HG02798 (cell line): ENCODE measurements around the gene PLEKHG4.

Experiments
- ATAC-seq: cut with Tn5 transposase; IDR thresholded peaks from one replicate; pipeline ENCODE4 v1.9.1; 2021; ENCODE audit warnings: mild to moderate bottlenecking; ENCODE audit not compliant: unreplicated experiment, poor library complexity

The PLEKHG4 gene

DNA sequence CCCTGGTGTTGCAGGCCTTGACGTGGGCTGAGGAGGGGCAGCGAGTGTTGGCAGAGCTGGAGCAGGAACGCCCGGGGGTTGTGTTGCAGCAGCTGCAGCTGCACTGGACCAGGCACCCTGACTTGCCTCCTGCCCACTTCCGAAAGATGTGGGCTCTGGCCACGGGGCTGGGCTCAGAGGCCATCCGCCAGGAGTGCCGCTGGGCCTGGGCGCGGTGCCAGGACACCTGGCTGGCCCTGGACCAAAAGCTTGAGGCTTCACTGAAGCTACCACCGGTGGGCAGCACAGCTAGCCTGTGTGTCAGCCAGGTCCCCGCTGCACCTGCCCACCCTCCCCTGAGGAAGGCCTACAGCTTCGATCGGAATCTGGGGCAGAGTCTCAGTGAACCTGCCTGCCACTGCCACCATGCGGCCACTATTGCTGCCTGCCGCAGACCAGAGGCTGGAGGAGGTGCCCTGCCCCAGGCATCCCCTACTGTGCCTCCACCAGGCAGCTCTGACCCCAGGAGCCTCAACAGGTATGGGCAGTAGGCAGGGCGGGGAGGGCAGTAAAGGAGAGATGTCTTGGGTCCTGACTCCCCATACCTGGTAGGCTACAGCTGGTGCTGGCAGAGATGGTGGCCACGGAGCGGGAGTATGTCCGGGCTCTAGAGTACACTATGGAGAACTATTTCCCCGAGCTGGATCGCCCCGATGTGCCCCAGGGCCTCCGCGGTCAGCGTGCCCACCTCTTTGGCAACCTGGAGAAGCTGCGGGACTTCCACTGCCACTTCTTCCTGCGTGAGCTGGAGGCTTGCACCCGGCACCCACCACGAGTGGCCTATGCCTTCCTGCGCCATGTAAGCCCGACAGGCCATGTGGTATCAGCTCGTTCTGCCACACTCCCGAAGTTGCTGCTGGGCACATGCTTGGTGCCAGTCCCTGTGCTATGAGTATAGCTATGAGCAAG lies 5.6 kb downstream of the PLEKHG4 start:
- no peak for ATAC-seq

DNA sequence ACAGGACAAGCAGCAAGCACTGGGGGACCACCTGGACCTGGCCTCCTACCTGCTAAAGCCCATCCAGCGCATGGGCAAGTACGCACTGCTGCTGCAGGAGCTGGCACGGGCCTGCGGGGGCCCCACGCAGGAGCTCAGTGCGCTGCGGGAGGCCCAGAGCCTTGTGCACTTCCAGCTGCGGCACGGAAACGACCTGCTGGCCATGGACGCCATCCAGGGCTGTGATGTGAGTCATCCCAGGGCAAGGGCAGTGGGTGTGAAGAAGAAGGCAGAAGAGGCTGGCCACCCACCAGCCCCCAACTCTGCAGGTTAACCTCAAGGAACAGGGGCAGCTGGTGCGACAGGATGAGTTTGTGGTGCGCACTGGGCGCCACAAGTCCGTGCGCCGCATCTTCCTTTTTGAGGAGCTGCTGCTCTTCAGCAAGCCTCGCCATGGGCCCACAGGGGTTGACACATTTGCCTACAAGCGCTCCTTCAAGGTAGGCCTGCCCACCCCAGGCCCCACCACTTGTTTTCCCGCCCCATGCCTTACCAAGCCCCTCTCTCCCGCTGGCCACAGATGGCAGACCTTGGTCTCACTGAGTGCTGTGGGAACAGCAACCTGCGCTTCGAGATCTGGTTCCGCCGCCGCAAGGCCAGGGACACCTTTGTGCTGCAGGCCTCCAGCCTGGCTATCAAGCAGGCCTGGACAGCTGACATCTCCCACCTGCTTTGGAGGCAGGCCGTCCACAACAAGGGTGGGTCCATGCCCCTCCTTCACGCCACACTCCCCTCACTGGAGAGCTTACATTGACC lies 7.3 kb downstream of the PLEKHG4 start:
- ATAC-seq, result no peak

DNA sequence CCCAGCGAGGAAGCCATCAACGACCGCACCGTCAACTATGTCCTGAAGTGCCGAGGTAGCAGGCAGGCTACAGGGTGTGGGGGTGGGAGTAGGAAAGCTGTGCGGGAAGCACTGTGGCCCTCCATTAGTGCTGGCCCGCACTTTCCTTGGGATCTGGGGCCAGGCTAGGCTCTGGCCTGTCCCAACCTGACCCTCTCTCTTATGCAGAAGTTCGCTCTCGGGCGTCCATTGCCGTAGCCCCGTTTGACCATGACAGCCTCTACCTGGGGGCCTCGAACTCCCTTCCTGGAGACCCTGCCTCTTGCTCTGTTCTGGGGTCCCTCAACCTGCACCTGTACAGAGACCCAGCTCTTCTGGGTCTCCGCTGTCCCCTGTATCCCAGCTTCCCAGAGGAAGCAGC lies 8.6 kb downstream of the PLEKHG4 start:
- no peak for ATAC-seq

DNA sequence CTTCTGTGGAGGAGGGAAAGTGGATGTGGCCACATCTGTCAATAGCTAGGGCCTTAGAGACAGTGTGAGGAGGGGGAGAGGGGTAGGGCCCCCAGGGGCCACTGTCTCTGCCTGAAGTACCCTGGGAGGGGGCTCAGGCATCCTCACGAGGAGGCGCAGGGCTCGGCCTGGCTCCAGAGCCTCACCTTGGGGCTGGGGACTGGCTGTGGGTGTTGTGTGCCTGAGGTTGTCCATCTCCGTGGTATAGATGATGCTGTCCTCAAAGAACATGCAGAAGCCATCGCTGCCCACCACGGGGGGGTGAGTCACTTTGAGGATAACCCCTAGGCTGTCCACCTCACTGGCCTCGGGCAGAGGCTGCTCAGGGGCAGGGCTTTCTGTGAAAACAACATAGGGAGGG lies 12.1 kb downstream of the PLEKHG4 start:
- ATAC-seq, result no peak

DNA sequence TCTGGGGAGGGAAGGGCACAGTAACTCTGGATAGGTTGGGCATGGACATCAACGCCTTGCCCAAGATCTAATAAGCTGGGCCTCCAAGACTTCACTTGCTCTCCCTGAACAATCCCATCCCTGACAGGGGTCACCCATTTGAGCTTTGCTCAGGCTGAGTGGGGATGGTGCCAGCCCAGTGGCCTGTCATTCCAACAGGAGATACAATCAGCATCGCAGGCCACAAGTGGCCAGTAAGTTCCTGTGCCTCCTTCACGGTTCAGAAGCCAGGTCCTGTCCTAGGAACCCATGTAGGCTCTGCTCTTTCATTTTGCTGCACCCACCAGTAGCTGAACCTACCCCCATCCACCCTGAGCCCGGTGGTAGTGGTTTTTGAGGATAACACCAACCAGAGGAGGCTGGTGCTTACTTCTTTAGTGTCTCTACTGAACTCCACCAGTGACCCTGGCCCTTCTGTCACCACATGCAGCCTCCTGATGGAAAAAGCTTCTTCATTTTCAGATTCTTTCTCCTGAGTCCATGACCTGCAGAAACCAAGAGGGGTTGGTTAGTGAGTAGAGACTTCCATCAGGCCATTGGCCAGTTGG lies 14.9 kb downstream of the PLEKHG4 start:
- no peak for ATAC-seq

DNA sequence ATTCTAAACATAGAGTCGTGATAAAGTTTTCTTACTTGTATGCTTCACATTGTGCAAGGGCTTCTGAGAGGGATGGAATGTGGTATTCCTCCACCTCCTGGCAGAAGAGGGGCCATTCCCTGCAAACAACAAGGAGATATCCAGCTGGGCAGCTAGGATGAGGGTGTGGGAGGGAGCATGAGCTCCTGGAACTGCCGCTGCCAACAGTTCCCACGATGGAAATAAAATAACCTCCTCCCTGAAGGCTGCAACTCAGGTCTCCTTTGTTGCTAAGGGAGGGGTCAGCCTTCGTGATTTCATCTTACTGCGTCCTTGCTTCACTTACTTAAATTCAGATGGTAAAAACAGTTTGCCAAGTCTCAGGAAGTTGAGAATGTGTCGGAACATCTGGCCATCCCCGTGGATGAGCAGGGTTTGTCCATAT lies 15.6 kb downstream of the PLEKHG4 start:
- ATAC-seq, result no peak

DNA sequence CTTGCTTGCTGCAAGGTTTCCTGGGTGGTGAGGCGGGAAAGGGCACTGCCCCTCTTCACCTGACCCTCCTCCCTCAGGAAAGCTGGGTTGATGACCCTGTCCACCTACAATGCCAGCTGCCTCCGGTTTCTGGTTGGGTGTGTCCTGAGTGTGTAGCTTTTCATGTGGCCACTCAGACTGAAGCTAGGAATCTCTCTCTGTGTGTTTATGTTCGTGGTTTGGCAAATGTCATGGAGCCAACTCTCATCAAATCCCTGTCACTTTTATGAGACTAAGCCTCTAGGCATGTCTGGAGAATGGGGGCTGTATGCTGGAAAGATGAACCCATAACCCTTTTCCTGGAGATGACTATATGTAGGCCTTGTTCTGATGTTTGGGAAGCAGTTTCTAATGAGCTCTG lies 17.1 kb downstream of the PLEKHG4 start:
- no peak for ATAC-seq

DNA sequence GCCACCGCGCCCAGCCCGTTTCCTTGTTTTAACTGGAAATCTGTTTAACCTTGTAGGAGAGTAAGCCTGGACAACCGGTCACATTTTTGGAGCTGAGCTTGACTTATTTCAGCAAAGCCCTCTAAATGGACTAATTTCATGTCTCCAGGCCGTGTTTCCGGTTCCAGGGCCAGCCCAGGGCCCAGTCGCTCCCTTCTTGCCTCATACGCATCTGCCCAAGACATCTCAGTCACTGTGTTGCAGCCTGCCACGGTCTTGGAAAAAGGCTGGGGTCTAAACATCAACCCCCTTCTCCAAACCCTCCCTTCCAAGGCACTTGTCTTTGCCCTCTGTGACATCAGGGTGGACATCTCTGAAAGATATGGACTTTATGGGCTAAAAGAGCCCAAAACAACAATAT lies 18.9 kb downstream of the PLEKHG4 start:
- ATAC-seq, result no peak

DNA sequence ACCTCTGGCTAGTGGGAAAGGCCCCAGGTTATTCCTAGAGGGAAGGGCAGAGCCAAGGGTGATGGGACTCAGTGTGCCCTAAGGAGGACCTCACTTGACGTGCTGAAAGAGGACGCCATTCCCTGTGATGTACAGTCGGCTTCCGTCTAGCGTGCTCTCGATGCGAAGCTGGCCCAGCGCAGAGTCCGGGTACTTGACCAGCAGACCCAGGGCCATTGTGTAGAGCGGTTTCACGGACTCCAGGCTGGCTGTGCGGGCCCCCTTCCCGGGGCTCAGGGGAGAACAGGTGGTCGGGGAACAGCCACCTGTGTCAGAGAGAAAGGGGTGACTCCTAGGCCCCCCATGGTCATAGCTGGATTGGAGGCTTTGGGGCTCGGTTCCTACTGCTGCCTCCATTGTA lies 19.9 kb downstream of the PLEKHG4 start:
- ATAC-seq, result no peak

DNA sequence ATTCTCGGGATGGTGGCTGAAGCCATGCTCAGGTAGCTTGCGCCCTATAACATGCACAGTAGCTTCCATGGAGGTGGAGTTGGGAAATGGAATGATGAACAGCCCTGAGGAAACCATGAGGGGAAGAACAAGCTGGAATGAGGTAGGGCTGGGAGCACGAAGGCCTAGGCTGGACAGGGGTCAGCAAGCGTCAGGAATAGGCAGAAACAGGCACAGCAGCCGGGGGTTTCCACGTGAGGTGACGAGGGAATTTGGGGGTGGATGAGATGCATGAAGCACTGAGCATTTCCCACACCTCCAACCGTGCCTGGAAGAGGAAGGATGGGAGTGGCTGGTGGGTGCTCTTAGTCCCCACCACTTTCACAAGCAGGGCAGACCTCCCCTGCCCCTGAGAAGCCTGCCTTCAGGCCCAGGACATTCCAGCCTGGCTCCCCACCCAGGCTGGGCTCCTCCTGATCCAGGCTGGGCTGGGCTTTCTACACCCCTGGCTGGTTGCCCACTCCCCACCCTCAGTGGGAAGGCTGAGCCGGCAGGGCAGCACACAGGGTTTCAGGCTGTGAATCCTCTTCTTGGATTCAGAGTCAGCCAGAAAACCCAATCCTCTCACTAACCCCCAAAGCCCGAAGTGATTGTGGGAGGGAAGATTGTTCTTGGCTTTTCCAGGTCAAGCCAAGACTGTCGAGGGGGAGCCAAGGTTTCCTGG lies 21.9 kb downstream of the PLEKHG4 start:
- ATAC-seq, result no peak

DNA sequence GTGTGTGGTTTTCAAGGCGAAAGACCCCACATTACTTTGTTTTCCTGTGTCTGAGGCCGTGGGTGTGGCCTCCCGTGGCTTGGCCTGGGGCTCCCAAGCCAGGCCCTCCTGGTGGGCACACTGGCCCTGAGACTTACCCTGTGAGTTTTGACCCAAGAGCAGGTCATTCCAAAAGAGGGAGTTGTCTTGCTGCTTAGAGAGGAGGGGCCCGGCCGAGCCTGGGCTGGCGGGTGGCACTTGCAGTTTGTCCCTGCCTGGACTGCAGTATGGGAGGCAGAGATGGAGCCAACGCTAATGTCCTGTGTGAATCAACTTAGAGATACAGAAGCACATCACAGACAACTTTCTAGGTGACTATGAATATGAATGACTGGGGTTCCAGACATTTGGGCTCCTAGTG lies 22.7 kb downstream of the PLEKHG4 start:
- no peak for ATAC-seq

DNA sequence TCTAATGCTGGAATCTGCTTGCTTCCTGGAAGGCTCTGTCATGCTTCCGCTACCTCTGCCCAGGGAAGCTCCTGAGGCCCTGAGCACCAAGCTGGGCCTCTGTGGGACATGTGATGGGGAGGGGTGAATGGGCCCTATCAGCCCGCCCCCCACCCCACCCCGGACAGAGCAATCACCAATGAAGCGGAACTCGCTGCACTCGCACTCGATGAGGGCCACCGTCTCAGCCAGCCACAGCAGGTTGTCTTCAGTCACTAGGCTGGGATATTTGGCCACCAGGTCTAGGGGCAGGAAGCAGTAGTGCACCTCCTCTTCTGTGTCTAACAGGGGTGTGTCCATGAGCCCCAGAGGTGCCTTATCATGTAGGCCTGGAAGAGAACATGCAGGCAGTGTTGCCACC lies 23.6 kb downstream of the PLEKHG4 start:
- ATAC-seq, result no peak

DNA sequence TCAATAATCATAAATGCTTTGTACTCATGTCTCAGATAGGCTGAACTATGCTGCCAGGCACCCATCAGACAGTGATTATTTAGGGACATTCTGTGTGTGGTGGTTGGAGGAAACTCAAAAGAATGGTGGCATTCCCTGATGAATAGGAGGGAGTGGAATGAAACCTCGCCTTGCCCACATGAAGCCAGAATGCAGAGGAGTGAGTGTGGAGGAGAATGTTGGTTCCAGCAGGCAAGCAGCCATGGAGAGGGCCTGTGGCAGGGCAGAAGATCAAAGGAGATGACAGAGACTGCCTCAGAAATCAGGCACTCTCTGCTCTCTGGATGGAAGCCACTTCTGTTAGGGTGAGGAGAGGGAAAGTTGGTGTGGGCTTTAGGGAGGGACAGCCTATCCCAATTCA lies 24.7 kb downstream of the PLEKHG4 start:
- no peak for ATAC-seq

DNA sequence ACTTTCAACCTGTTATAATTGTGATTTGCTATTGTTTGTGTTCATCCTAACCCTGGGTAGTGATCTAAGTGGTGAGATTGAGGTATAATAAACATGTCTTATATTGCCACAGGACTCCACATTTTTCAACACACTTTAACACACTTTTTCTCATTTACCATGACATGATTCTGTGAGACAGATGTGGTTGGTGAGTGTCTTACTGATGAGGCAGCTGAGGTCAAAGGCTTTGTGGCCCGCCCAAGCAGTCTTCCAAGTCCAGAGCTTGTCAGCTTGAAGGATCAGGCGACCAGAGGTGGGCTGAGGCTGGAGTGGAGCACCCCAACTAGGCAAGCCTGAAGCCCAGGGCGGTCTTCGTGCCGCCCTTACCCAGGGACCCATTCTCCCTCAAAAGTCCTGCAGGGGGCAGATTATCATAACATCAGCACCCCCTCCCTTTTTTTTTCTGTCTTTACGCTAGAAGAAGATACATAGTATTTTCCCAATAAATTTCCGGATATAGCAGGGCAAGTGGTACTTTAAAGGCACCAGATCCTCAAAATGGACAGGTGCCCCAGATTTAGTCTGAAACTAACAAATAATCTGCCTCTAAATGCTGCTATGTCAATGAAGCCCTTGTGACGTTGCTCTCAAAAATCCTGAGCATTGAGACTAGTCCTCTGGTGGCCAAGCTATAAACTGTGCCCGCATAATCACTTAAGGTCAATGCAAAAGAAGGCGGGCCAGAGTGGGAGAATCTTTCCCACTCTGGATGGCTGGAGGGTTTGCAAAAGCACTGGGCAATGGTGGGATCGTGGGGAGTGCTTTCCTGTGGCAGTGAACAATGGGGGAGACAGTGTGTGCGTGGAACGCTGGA lies 26.1 kb downstream of the PLEKHG4 start:
- ATAC-seq, result no peak

DNA sequence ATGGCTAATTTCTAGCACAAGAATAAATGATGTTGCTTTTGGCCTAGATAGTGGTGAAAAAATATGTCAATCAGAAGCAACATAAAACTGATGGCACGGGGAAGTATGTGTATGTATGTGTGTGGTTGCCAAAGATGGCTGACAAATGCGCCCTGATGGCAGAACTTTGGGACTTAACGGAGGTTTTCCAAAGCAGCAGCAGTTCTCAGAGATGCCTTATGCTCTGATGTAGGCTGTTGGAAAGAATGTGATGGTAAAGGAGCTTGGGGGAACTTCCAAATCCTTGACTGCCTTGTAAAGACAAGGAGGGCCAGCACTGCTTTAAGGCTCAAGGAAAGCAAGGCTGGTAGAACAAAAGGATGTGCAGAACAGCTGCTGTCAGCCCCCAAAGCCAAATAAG lies 31.2 kb downstream of the PLEKHG4 start:
- no peak for ATAC-seq

DNA sequence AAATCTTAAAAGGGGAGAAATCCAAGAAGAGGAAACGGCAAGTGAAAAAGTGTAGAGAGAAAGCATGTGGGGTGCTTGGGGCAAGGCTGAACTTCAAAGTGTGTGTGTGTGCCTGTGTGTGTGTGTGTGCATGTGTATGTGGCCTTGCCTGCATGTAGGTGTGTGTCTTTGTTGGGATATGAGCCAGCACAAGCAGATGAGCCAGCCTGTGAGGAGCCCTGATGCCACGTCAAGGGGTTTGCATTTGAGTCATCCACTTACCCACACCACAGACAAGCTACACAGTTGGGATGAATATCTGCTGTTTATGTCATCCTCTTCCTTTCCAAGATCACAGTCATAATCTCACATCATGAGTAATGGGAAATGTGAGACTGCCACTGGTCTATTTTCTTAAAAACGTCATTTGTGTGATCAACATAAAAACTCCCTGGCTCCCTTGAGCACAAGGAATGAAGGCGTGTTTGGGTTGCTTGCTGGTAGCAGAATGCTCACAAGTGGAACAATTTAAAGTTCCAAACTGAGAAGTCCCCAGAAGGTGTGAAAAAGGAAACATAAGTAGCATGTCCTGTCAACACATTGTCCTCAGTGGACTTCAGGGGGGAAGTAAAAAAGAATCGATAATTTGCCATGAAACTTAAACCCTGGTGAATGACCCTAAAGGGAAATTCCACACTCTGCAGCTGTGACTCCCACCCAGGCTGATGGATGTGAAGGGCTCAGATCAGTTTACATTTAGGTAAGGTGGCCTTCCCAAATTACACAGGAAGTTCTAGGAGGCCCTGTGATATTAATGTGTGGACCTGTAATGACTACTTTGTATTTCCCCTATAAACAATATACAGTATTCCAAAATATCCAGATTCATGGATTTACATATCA lies 32.5 kb downstream of the PLEKHG4 start:
- peak; percentile 84 for ATAC-seq

DNA sequence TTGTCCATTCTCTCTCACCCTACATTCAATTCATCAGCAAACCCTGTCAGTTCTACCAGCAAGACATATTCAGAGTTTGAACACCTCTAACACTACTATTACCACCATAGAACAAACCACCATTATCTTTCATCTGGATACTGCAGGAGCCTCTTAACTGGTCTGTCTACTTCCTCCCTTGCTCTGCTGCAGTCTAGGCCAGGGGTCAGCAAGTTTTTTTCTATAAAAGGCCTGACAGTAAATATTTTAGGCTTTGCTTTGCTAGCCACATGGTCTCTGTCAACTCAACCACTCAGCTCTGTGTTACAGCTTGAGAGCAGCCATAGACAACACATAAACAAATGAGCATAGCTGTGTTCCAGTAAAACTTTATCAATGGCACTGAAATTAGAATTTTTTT lies 33.4 kb downstream of the PLEKHG4 start:
- ATAC-seq, result no peak

DNA sequence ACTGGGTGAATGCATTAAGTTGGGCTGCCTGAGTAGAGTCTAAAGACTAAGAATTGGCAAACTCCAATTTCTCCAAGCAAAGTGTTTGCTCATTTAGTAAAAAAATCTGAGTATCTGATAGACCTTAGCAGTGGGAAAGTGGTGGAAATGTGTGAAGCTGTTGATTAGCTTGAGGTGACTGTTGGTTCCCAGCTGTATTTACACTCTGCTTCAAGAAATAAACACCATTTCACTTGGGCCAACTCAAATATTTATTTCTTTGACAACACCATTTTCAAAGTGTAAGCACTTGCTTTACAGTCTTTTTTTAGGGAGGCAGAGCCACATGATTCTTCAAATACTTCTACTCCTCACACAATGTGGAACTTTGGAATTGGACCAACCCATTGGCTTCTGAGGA lies 38.5 kb downstream of the PLEKHG4 start:
- ATAC-seq, result no peak

DNA sequence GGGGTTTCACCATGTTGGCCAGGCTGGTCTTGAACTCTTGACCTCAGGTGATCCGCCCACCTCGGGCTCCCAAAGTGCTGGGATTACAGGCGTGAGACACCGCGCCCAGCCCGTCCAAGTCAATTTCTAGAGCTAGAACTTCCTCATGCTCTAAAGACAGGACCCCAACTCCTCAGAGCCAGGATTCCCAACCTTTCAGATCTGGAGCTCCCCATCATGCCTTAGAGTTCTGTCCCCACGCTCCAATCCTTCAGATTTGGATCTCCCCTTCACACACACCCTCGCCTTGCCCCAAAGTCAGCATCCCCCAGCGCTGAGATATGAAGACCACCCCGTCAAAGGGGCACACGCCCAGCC lies 46.8 kb downstream of the PLEKHG4 start:
- ATAC-seq, result no peak
